Measurements from ENCODE around the gene TBC1D7.

The TBC1D7 gene

GRCh38 chr6:13260101-13260598 lies 68.2 kb downstream of the TBC1D7 start:
- Histone ChIP-seq H2AK5ac (ENCODE audit: low read length, severe bottlenecking) (no peak overlapping the region), H4K91ac (ENCODE audit: low read length) (no peak overlapping the region), H3K4me1 (ENCODE audit: control insufficient read depth, insufficient read depth, low read depth, low read length) (peaks cover 6% of the 10 kb centered on the region), H3K14ac (ENCODE audit: low read length in 2 of 2) (peak overlapping the region in 1 of 2 experiments; percentile 42), H4K8ac (ENCODE audit: low read length) (no peak overlapping the region), H3K4ac (ENCODE audit: low read depth in 1 of 2, low read length in 2 of 2) (no peak overlapping the region), H2AFZ (ENCODE audit: low read depth, low read length) (no peak overlapping the region), H3K18ac (ENCODE audit: low read depth in 1 of 2, low read length in 2 of 2) (no peak overlapping the region), H2BK12ac (ENCODE audit: low read length in 2 of 2) (no peak overlapping the region), H3K9me3 (ENCODE audit: control insufficient read depth, low read length) (peaks cover 11% of the 10 kb centered on the region), H3K36me3 (ENCODE audit: control insufficient read depth in 1 of 2, insufficient read depth in 2 of 2, low read depth in 1 of 2, low read length in 2 of 2) (no peaks in the 10 kb centered on the region), H3K27me3 (ENCODE audit: control insufficient read depth in 1 of 2, insufficient read depth in 1 of 2, low read length in 2 of 2) (no peaks in the 10 kb centered on the region), H2BK120ac (ENCODE audit: low read depth, low read length) (no peak overlapping the region), H2BK15ac (ENCODE audit: low read depth, poor library complexity, severe bottlenecking) (no peak overlapping the region), H3K9ac (ENCODE audit: low read length) (no peak overlapping the region), H3K23ac (ENCODE audit: low read length in 2 of 2) (no peak overlapping the region), H3K27ac (ENCODE audit: low read length, poor library complexity, severe bottlenecking) (no peak overlapping the region), H3K4me3 (ENCODE audit: insufficient read depth in 1 of 2, low read depth in 1 of 2, low read length in 2 of 2) (no peak overlapping the region), H3K4me2 (ENCODE audit: low read length, poor library complexity, severe bottlenecking) (no peak overlapping the region), H2BK5ac (ENCODE audit: low read depth, low read length, poor library complexity, severe bottlenecking) (no peak overlapping the region), H3K79me1 (replicated peaks; ENCODE audit: low read length, poor library complexity, severe bottlenecking) (no peaks in the 10 kb centered on the region)
- WGBS = 85% methylated on average over 5 of the region's 7 CpGs
- DNase-seq = no peak

GRCh38 chr6:13259393-13259792 lies 68.9 kb downstream of the TBC1D7 start:
- no peak overlapping the region for H2BK15ac ChIP-seq (ENCODE audit: low read depth, poor library complexity, severe bottlenecking)
- no peak overlapping the region for H3K14ac ChIP-seq (ENCODE audit: low read length in 2 of 2)
- H3K27ac ChIP-seq (ENCODE audit: low read length, poor library complexity, severe bottlenecking) = no peak overlapping the region
- no peaks in the 10 kb centered on the region for H3K27me3 ChIP-seq (ENCODE audit: control insufficient read depth in 1 of 2, insufficient read depth in 1 of 2, low read length in 2 of 2)
- no peak for DNase-seq
- no peak overlapping the region for H4K91ac ChIP-seq (ENCODE audit: low read length)
- WGBS = 100% methylated on average over 1 of the region's 3 CpGs
- H3K9me3 ChIP-seq (ENCODE audit: control insufficient read depth, low read length) = peaks cover 19% of the 10 kb centered on the region
- no peak overlapping the region for H2BK5ac ChIP-seq (ENCODE audit: low read depth, low read length, poor library complexity, severe bottlenecking)
- H3K9ac ChIP-seq (ENCODE audit: low read length) = no peak overlapping the region
- H2AFZ ChIP-seq (ENCODE audit: low read depth, low read length) = no peak overlapping the region
- H2BK12ac ChIP-seq (ENCODE audit: low read length in 2 of 2) = no peak overlapping the region
- H3K4me1 ChIP-seq (ENCODE audit: control insufficient read depth, insufficient read depth, low read depth, low read length) = peaks cover 6% of the 10 kb centered on the region
- no peak overlapping the region for H4K8ac ChIP-seq (ENCODE audit: low read length)
- no peak overlapping the region for H3K4me2 ChIP-seq (ENCODE audit: low read length, poor library complexity, severe bottlenecking)
- H3K4ac ChIP-seq (ENCODE audit: low read depth in 1 of 2, low read length in 2 of 2) = no peak overlapping the region
- no peaks in the 10 kb centered on the region for H3K79me1 ChIP-seq (replicated peaks; ENCODE audit: low read length, poor library complexity, severe bottlenecking)
- no peak overlapping the region for H3K23ac ChIP-seq (ENCODE audit: low read length in 2 of 2)
- no peak overlapping the region for H3K18ac ChIP-seq (ENCODE audit: low read depth in 1 of 2, low read length in 2 of 2)
- H3K36me3 ChIP-seq (ENCODE audit: control insufficient read depth in 1 of 2, insufficient read depth in 2 of 2, low read depth in 1 of 2, low read length in 2 of 2) = no peaks in the 10 kb centered on the region
- H2BK120ac ChIP-seq (ENCODE audit: low read depth, low read length) = no peak overlapping the region
- no peak overlapping the region for H3K4me3 ChIP-seq (ENCODE audit: insufficient read depth in 1 of 2, low read depth in 1 of 2, low read length in 2 of 2)
- no peak overlapping the region for H2AK5ac ChIP-seq (ENCODE audit: low read length, severe bottlenecking)

GRCh38 chr6:13256266-13257001 lies 71.9 kb downstream of the TBC1D7 start:
- Histone ChIP-seq H4K91ac (ENCODE audit: low read length) (no peak overlapping the region), H2BK15ac (ENCODE audit: low read depth, poor library complexity, severe bottlenecking) (no peak overlapping the region), H3K4ac (ENCODE audit: low read depth in 1 of 2, low read length in 2 of 2) (no peak overlapping the region), H3K27me3 (ENCODE audit: control insufficient read depth in 1 of 2, insufficient read depth in 1 of 2, low read length in 2 of 2) (no peaks in the 10 kb centered on the region), H4K8ac (ENCODE audit: low read length) (no peak overlapping the region), H2AFZ (ENCODE audit: low read depth, low read length) (no peak overlapping the region), H3K4me3 (ENCODE audit: insufficient read depth in 1 of 2, low read depth in 1 of 2, low read length in 2 of 2) (no peak overlapping the region), H3K18ac (ENCODE audit: low read depth in 1 of 2, low read length in 2 of 2) (no peak overlapping the region), H3K4me1 (ENCODE audit: control insufficient read depth, insufficient read depth, low read depth, low read length) (peaks cover 1% of the 10 kb centered on the region), H3K27ac (ENCODE audit: low read length, poor library complexity, severe bottlenecking) (no peak overlapping the region), H2BK5ac (ENCODE audit: low read depth, low read length, poor library complexity, severe bottlenecking) (no peak overlapping the region), H2BK120ac (ENCODE audit: low read depth, low read length) (no peak overlapping the region), H3K36me3 (ENCODE audit: control insufficient read depth in 1 of 2, insufficient read depth in 2 of 2, low read depth in 1 of 2, low read length in 2 of 2) (peaks cover 0 to 3% of the 10 kb centered on the region in 2 experiments), H3K4me2 (ENCODE audit: low read length, poor library complexity, severe bottlenecking) (no peak overlapping the region), H3K79me1 (replicated peaks; ENCODE audit: low read length, poor library complexity, severe bottlenecking) (no peaks in the 10 kb centered on the region), H3K9me3 (ENCODE audit: control insufficient read depth, low read length) (peaks cover 20% of the 10 kb centered on the region), H3K23ac (ENCODE audit: low read length in 2 of 2) (no peak overlapping the region), H3K14ac (ENCODE audit: low read length in 2 of 2) (no peak overlapping the region), H2BK12ac (ENCODE audit: low read length in 2 of 2) (no peak overlapping the region), H2AK5ac (ENCODE audit: low read length, severe bottlenecking) (no peak overlapping the region), H3K9ac (ENCODE audit: low read length) (no peak overlapping the region)
- DNase-seq = no peak
- WGBS = 88% methylated on average over 2 of the region's 2 CpGs
